Karpas-422 (cell line): ENCODE measurements around the gene ECPAS. TPM values are rescaled to one million over a fixed set of nuclear protein-coding genes. Genes with fewer than 3 reads are reported as not detected.
A peak's percentile ranks its signal among the peaks of the same experiment; 100 is the strongest.

Experiments used
- DNase-seq: peaks from one replicate; pipeline ENCODE4 v3.0.0-alpha.2; 2015
- H2AFZ ChIP-seq: fragments of 200-600 bp; sonication (generic); 2 replicates; pipeline ENCODE4 v1.6.1; 2014; ENCODE audit warnings: antibody characterized with exemption, low read length, mixed read lengths
- H3K27ac ChIP-seq: fragments of 200-600 bp; sonication (generic); 2 replicates; pipeline ENCODE4 v1.5.1; 2014; ENCODE audit warnings: mild to moderate bottlenecking, low read length, moderate library complexity
- H3K27me3 ChIP-seq: fragments of 200-600 bp; sonication (generic); 2 replicates; pipeline ENCODE4 v1.6.1; 2014; ENCODE audit warnings: low read length, mixed read lengths
- H3K36me3 ChIP-seq: fragments of 200-600 bp; sonication (generic); 2 replicates; pipeline ENCODE4 v1.6.1; 2014; ENCODE audit warnings: low read length, mixed read lengths; ENCODE audit not compliant: insufficient read depth
- H3K4me1 ChIP-seq: fragments of 200-600 bp; sonication (generic); 2 replicates; pipeline ENCODE4 v1.6.1; 2014; ENCODE audit warnings: mild to moderate bottlenecking, low read length, mixed read lengths
- H3K4me2 ChIP-seq: fragments of 200-600 bp; sonication (generic); 2 replicates; pipeline ENCODE4 v1.6.1; 2014; ENCODE audit warnings: low read length, low read depth, mild to moderate bottlenecking; ENCODE audit not compliant: poor library complexity, severe bottlenecking
- H3K4me3 ChIP-seq: fragments of 200-600 bp; sonication (generic); 2 replicates; pipeline ENCODE4 v1.5.1; 2014; ENCODE audit warnings: mild to moderate bottlenecking, antibody characterized with exemption, low read length, mixed read lengths
- H3K79me2 ChIP-seq: fragments of 200-600 bp; sonication (generic); 2 replicates; pipeline ENCODE4 v1.6.1; 2014; ENCODE audit warnings: mild to moderate bottlenecking, low read length, mixed read lengths
- H3K9ac ChIP-seq: fragments of 200-600 bp; sonication (generic); 2 replicates; pipeline ENCODE4 v1.6.0; 2014; ENCODE audit warnings: low read length
- H3K9me2 ChIP-seq: fragments of 200-600 bp; sonication (generic), shearing (Covaris generic); replicated peaks from 2 replicates; pipeline ENCODE4 v1.6.0; 2014; ENCODE audit warnings: mild to moderate bottlenecking, low read length, moderate library complexity; ENCODE audit not compliant: insufficient read depth
- H3K9me3 ChIP-seq: fragments of 300-700, 200-600 bp; sonication (generic); 2 replicates; pipeline ENCODE4 v1.6.1; 2014; ENCODE audit warnings: low read length, mixed read lengths
- H4K20me1 ChIP-seq: fragments of 200-600 bp; sonication (generic); 2 replicates; pipeline ENCODE4 v1.6.1; 2014; ENCODE audit warnings: mild to moderate bottlenecking, antibody characterized with exemption, low read length, low read depth; ENCODE audit not compliant: insufficient read depth
- total RNA-seq: library from RNA; depleted of rRNA; stranded (reverse); fragments of >200 nt; shearing (Covaris generic); gene quantifications from 2 replicates; pipeline ENCODE4 v1.2.3, GENCODE V29; 2014; ENCODE audit warnings: low replicate concordance

Gene ECPAS
- total RNA-seq, 1 experiment from 2014 or later, result 62.8 TPM

GRCh38 chr9:111375817-111376564 lies 108.2 kb downstream of the ECPAS start:
- no peaks in the 10 kb centered on the region for H3K9me3 ChIP-seq
- H4K20me1 ChIP-seq, result no peaks in the 10 kb centered on the region

GRCh38 chr9:111375062-111375461 lies 109.1 kb downstream of the ECPAS start:
- H3K36me3 ChIP-seq, result peaks cover 69% of the 10 kb centered on the region; the same call in 1 of the 2 replicates
- no peak overlapping the region for H3K9ac ChIP-seq
- no peak overlapping the region for H3K4me2 ChIP-seq
- no peak for DNase-seq
- H3K9me2 ChIP-seq, result no peaks in the 10 kb centered on the region
- no peaks in the 10 kb centered on the region for H3K4me1 ChIP-seq
- H3K79me2 ChIP-seq, result no peaks in the 10 kb centered on the region
- H3K4me3 ChIP-seq, result no peak overlapping the region
- H2AFZ ChIP-seq, result no peak overlapping the region
- H3K9me3 ChIP-seq, result no peaks in the 10 kb centered on the region
- H3K27ac ChIP-seq, result no peak overlapping the region
- H4K20me1 ChIP-seq, result no peaks in the 10 kb centered on the region
- no peaks in the 10 kb centered on the region for H3K27me3 ChIP-seq

More at GRCh38 chr9:111375817-111376564, 108.2 kb downstream of the ECPAS start:
- H3K9me2 ChIP-seq, result no peaks in the 10 kb centered on the region
- no peak overlapping the region for H3K27ac ChIP-seq
- peaks cover 65% of the 10 kb centered on the region; the same call in 1 of the 2 replicates for H3K36me3 ChIP-seq
- no peaks in the 10 kb centered on the region for H3K79me2 ChIP-seq
- no peaks in the 10 kb centered on the region for H3K27me3 ChIP-seq
- H3K4me2 ChIP-seq, result no peak overlapping the region
- H3K9ac ChIP-seq, result no peak overlapping the region
- H3K4me1 ChIP-seq, result no peaks in the 10 kb centered on the region
- no peak overlapping the region for H3K4me3 ChIP-seq
- H2AFZ ChIP-seq, result no peak overlapping the region
- DNase-seq, result no peak

GRCh38 chr9:111372297-111372696 lies 111.9 kb downstream of the ECPAS start:
- no peak for DNase-seq
- Histone ChIP-seq H3K36me3 (peaks cover 73% of the 10 kb centered on the region; the same call in 1 of the 2 replicates), H3K4me3 (no peak overlapping the region), H4K20me1 (no peaks in the 10 kb centered on the region), H3K4me2 (no peak overlapping the region), H3K27me3 (no peaks in the 10 kb centered on the region), H3K27ac (no peak overlapping the region), H3K9me2 (no peaks in the 10 kb centered on the region), H3K79me2 (no peaks in the 10 kb centered on the region), H3K9ac (no peak overlapping the region), H3K9me3 (no peaks in the 10 kb centered on the region), H3K4me1 (no peaks in the 10 kb centered on the region), H2AFZ (no peak overlapping the region)

DNA sequence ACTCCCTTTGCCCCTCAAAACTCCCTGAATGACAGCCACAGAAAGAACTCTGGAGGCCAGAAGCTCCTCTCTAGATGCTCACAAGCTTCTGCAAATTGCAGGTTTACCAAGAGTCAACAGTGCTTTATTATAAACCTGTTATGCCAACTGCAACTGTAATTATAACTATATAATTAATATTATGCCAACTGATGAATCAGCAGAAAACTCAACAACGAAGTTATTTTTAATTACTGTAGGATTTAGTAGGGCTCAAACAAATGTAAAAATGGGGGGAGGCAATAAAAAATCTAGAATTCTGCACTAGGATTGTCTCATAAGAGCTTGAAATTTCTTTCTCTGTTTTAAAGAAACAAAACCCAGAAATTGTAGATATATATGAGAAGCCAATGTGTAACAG lies 117.2 kb downstream of the ECPAS start:
- Histone ChIP-seq H3K4me2 (no peak overlapping the region), H3K27me3 (no peaks in the 10 kb centered on the region), H3K9ac (no peak overlapping the region), H3K9me2 (no peaks in the 10 kb centered on the region), H3K79me2 (no peaks in the 10 kb centered on the region), H4K20me1 (no peaks in the 10 kb centered on the region), H3K27ac (no peak overlapping the region), H3K4me3 (no peak overlapping the region), H3K9me3 (no peaks in the 10 kb centered on the region), H3K36me3 (peaks cover 49% of the 10 kb centered on the region; the same call in 1 of the 2 replicates), H2AFZ (no peak overlapping the region), H3K4me1 (no peaks in the 10 kb centered on the region)
- DNase-seq, result no peak

- Histone ChIP-seq H3K4me1 (no peaks in the 10 kb centered on the region), H3K4me2 (no peak overlapping the region), H3K36me3 (peaks cover 31% of the 10 kb centered on the region; the same call in 1 of the 2 replicates), H2AFZ (no peak overlapping the region), H3K79me2 (no peaks in the 10 kb centered on the region), H4K20me1 (no peaks in the 10 kb centered on the region), H3K27me3 (no peaks in the 10 kb centered on the region), H3K9me3 (no peaks in the 10 kb centered on the region), H3K9me2 (no peaks in the 10 kb centered on the region), H3K4me3 (no peak overlapping the region), H3K27ac (no peak overlapping the region), H3K9ac (no peak overlapping the region)
- DNase-seq, result no peak
Measured at GRCh38 chr9:111362526-111362925, 121.7 kb downstream of the ECPAS start.

DNA sequence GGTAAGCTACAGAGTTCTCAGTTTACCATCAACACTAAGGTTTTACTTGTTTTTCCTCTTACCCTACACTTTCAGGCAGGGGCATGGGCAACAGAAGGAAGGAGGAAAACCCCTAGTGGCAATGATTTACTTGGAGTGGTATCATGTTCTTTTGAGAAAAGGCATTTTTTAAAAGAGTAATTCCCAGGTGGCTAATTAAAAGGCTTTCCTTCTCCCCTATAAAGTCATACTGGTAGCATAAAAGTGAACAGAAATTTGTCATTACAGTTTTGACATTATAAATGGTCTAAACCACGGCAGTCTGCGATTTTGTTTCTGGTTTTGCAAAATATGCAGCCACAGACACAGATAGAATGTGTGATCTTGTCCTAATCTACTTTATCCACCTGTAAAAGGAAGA lies 123.3 kb downstream of the ECPAS start:
- Histone ChIP-seq H3K9me2 (no peaks in the 10 kb centered on the region), H3K9me3 (no peaks in the 10 kb centered on the region), H3K4me2 (no peak overlapping the region), H2AFZ (no peak overlapping the region), H3K27ac (no peak overlapping the region), H3K27me3 (no peaks in the 10 kb centered on the region), H3K36me3 (peaks cover 22% of the 10 kb centered on the region; the same call in 1 of the 2 replicates), H3K4me1 (no peaks in the 10 kb centered on the region), H3K79me2 (no peaks in the 10 kb centered on the region), H3K9ac (no peak overlapping the region), H4K20me1 (no peaks in the 10 kb centered on the region), H3K4me3 (no peak overlapping the region)
- no peak for DNase-seq

- no peak overlapping the region for H3K4me3 ChIP-seq
- H3K9me3 ChIP-seq, result no peaks in the 10 kb centered on the region
- H3K79me2 ChIP-seq, result no peaks in the 10 kb centered on the region
- no peaks in the 10 kb centered on the region for H4K20me1 ChIP-seq
- peak; percentile 14 for DNase-seq
- H3K36me3 ChIP-seq, result peaks cover 6% of the 10 kb centered on the region; the same call in 1 of the 2 replicates
- no peak overlapping the region for H2AFZ ChIP-seq
- no peak overlapping the region for H3K27ac ChIP-seq
- no peak overlapping the region for H3K4me2 ChIP-seq
- H3K9me2 ChIP-seq, result no peaks in the 10 kb centered on the region
- no peaks in the 10 kb centered on the region for H3K4me1 ChIP-seq
- H3K9ac ChIP-seq, result no peak overlapping the region
- H3K27me3 ChIP-seq, result no peaks in the 10 kb centered on the region
Measured at GRCh38 chr9:111356481-111357244, 127.5 kb downstream of the ECPAS start.

DNA sequence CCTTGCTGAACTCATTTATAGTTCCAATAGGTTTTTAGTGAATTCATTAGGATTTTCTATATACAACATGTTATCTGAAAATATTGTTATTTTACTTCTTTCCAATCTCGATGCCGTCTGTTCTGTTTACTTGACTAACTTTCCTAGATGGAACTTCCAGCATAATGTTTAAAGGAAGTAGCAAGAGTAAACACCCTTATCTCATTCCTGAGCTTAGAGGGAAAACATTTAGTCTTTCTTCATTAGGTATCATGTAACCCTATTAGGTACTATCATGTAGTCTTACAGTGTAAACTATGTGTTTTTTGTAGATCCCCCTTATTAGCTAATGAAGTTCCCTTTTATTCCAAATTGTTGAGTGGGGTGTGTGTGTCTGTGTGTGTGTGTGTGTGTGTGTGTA lies 131.6 kb downstream of the ECPAS start:
- no peak overlapping the region for H3K4me2 ChIP-seq
- no peaks in the 10 kb centered on the region for H3K36me3 ChIP-seq
- no peak for DNase-seq

More for the DNA sequence above, 131.6 kb downstream of the ECPAS start:
- H3K9me2 ChIP-seq, result no peaks in the 10 kb centered on the region
- no peak overlapping the region for H2AFZ ChIP-seq
- no peaks in the 10 kb centered on the region for H3K9me3 ChIP-seq
- H3K4me1 ChIP-seq, result no peaks in the 10 kb centered on the region
- H4K20me1 ChIP-seq, result no peaks in the 10 kb centered on the region
- H3K27me3 ChIP-seq, result no peaks in the 10 kb centered on the region
- H3K9ac ChIP-seq, result no peak overlapping the region
- no peaks in the 10 kb centered on the region for H3K79me2 ChIP-seq
- H3K27ac ChIP-seq, result no peak overlapping the region
- H3K4me3 ChIP-seq, result no peak overlapping the region
